Osteocyte (in vitro differentiated cells): ENCODE data around the gene VTI1B. TPM values are rescaled to one million over a fixed set of nuclear protein-coding genes. Genes with fewer than 3 reads are reported as not detected.

ENCODE experiments used
- DNase-seq: peaks from one replicate; pipeline ENCODE4 v3.0.0; 2021; ENCODE audit warnings: mixed read lengths; ENCODE audit not compliant: unreplicated experiment; ENCODE audit errors: extremely low spot score
- H3K27ac Mint-ChIP-seq: one replicate; pipeline ENCODE4 v1.8.0; 2021; ENCODE audit warnings: mild to moderate bottlenecking, mixed read lengths; ENCODE audit not compliant: unreplicated experiment
- H3K27me3 Mint-ChIP-seq: one replicate; pipeline ENCODE4 v1.8.0; 2021; ENCODE audit warnings: mixed read lengths; ENCODE audit not compliant: unreplicated experiment
- H3K36me3 Mint-ChIP-seq: one replicate; pipeline ENCODE4 v1.8.0; 2021; ENCODE audit warnings: mixed read lengths; ENCODE audit not compliant: unreplicated experiment
- H3K4me1 Mint-ChIP-seq: one replicate; pipeline ENCODE4 v1.8.0; 2021; ENCODE audit warnings: mixed read lengths; ENCODE audit not compliant: unreplicated experiment
- H3K4me3 Mint-ChIP-seq: one replicate; pipeline ENCODE4 v1.8.0; 2021; ENCODE audit warnings: mild to moderate bottlenecking, moderate library complexity, mixed read lengths; ENCODE audit not compliant: unreplicated experiment
- H3K9me3 Mint-ChIP-seq: one replicate; pipeline ENCODE4 v1.8.0; 2021; ENCODE audit warnings: mixed read lengths; ENCODE audit not compliant: unreplicated experiment
- total RNA-seq: library from RNA; stranded (reverse); gene quantifications from 2 replicates; pipeline ENCODE4 v1.2.1, GENCODE V29; 2021
- TF ChIP-seq, protein P1 (sequence below): fragments of 200-600 bp; sonication (generic); IDR thresholded peaks from 2 replicates; pipeline ENCODE4 v1.5.0; 2021; ENCODE audit warnings: antibody characterized with exemption, mild to moderate bottlenecking, moderate library complexity

VTI1B gene
- total RNA-seq, 1 donor from 2014 or later = 89.3 TPM

- no peaks in the 10 kb centered on the region for H3K9me3 Mint-ChIP-seq
- peaks cover 38% of the 10 kb centered on the region for H3K36me3 Mint-ChIP-seq
- peaks cover 8% of the 10 kb centered on the region for H3K4me1 Mint-ChIP-seq
- H3K27ac Mint-ChIP-seq = no peak overlapping the region
- H3K4me3 Mint-ChIP-seq = no peak overlapping the region
- DNase-seq = peak; percentile 0
- TF ChIP-seq, protein P1, sequence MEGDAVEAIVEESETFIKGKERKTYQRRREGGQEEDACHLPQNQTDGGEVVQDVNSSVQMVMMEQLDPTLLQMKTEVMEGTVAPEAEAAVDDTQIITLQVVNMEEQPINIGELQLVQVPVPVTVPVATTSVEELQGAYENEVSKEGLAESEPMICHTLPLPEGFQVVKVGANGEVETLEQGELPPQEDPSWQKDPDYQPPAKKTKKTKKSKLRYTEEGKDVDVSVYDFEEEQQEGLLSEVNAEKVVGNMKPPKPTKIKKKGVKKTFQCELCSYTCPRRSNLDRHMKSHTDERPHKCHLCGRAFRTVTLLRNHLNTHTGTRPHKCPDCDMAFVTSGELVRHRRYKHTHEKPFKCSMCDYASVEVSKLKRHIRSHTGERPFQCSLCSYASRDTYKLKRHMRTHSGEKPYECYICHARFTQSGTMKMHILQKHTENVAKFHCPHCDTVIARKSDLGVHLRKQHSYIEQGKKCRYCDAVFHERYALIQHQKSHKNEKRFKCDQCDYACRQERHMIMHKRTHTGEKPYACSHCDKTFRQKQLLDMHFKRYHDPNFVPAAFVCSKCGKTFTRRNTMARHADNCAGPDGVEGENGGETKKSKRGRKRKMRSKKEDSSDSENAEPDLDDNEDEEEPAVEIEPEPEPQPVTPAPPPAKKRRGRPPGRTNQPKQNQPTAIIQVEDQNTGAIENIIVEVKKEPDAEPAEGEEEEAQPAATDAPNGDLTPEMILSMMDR = no peak
- no peaks in the 10 kb centered on the region for H3K27me3 Mint-ChIP-seq
Measured at GRCh38 chr14:67652189-67652588, 22.2 kb downstream of the VTI1B start.

GRCh38 chr14:67650694-67651093 lies 23.7 kb downstream of the VTI1B start:
- no peak for DNase-seq
- H3K4me3 Mint-ChIP-seq = no peak overlapping the region
- TF ChIP-seq, protein P1 = no peak
- no peak overlapping the region for H3K27ac Mint-ChIP-seq
- peaks cover 8% of the 10 kb centered on the region for H3K4me1 Mint-ChIP-seq
- H3K36me3 Mint-ChIP-seq = peaks cover 45% of the 10 kb centered on the region
- H3K9me3 Mint-ChIP-seq = no peaks in the 10 kb centered on the region
- H3K27me3 Mint-ChIP-seq = no peaks in the 10 kb centered on the region

- Mint-ChIP-seq H3K4me3 (no peak overlapping the region), H3K4me1 (peaks cover 8% of the 10 kb centered on the region), H3K36me3 (peaks cover 40% of the 10 kb centered on the region), H3K27me3 (no peaks in the 10 kb centered on the region), H3K9me3 (no peaks in the 10 kb centered on the region), H3K27ac (no peak overlapping the region)
- DNase-seq = no peak
- TF ChIP-seq, protein P1 = no peak
Measured at GRCh38 chr14:67650151-67650550, 24.3 kb downstream of the VTI1B start.

- Mint-ChIP-seq H3K4me3 (no peak overlapping the region), H3K27me3 (no peaks in the 10 kb centered on the region), H3K27ac (no peak overlapping the region), H3K36me3 (peaks cover 26% of the 10 kb centered on the region), H3K9me3 (no peaks in the 10 kb centered on the region), H3K4me1 (no peaks in the 10 kb centered on the region)
- TF ChIP-seq, protein P1 = no peak
- DNase-seq = no peak
Measured at GRCh38 chr14:67646131-67646530, 28.3 kb downstream of the VTI1B start.

GRCh38 chr14:67645414-67645813 lies 29.0 kb downstream of the VTI1B start:
- no peak overlapping the region for H3K4me3 Mint-ChIP-seq

More at GRCh38 chr14:67645414-67645813, 29.0 kb downstream of the VTI1B start:
- Mint-ChIP-seq H3K4me1 (no peaks in the 10 kb centered on the region), H3K36me3 (peaks cover 22% of the 10 kb centered on the region), H3K27ac (no peak overlapping the region), H3K27me3 (no peaks in the 10 kb centered on the region), H3K9me3 (no peaks in the 10 kb centered on the region)
- no peak for DNase-seq
- TF ChIP-seq, protein P1 = no peak
